ENCODE measurements around the gene SPNS1. TPM values are rescaled to one million over a fixed set of nuclear protein-coding genes. Genes with fewer than 3 reads are reported as not detected.
A peak's percentile ranks its signal among the peaks of the same experiment; 100 is the strongest.
"Not testable (repeated sequence)": the region's sequence is repeated elsewhere in the genome, so short reads cannot be mapped to it uniquely, and the experiment has no call there.

SPNS1 gene
- total RNA-seq, 1 donor from 2014 or later = 77.5 TPM

- peak; percentile 44 for TF ChIP-seq CTCF (IDR thresholded peaks at IDR 0.05)
- DNase-seq = peak; percentile 60
- Histone ChIP-seq H3K4me1 (peaks cover 33% of the 10 kb centered on the region), H3K27me3 (ENCODE audit: low read depth) (no peaks in the 10 kb centered on the region), H3K9me3 (no peaks in the 10 kb centered on the region), H3K36me3 (peaks cover 53% of the 10 kb centered on the region), H3K4me3 (no peak overlapping the region), H3K27ac (no peak overlapping the region)
- intact Hi-C loops (cut with DNase I) = no loop called here
- no peak for ATAC-seq
Measured at GRCh38 chr16:28977703-28978662, 3.4 kb downstream of the SPNS1 start.

GRCh38 chr16:28980330-28980729 lies 5.8 kb downstream of the SPNS1 start:
- intact Hi-C loops (cut with DNase I) = not testable (repeated sequence)

GRCh38 chr16:28980929-28981328 lies 6.4 kb downstream of the SPNS1 start:
- Histone ChIP-seq H3K4me1 (peaks cover 19% of the 10 kb centered on the region), H3K27ac (no peak overlapping the region), H3K36me3 (peaks cover 71% of the 10 kb centered on the region), H3K27me3 (ENCODE audit: low read depth) (no peaks in the 10 kb centered on the region), H3K9me3 (no peaks in the 10 kb centered on the region), H3K4me3 (no peak overlapping the region)
- no peak for TF ChIP-seq CTCF (IDR thresholded peaks at IDR 0.05)
- no peak for ATAC-seq
- intact Hi-C loops (cut with DNase I) = no loop called here
- DNase-seq = no peak

More at GRCh38 chr16:28980330-28980729, 5.8 kb downstream of the SPNS1 start:
- not testable (repeated sequence) for ATAC-seq; H3K4me3 ChIP-seq; H3K27ac ChIP-seq; DNase-seq; H3K27me3 ChIP-seq (ENCODE audit: low read depth); H3K9me3 ChIP-seq
- peaks cover 25% of the 10 kb centered on the region for H3K4me1 ChIP-seq
- H3K36me3 ChIP-seq = peaks cover 71% of the 10 kb centered on the region

GRCh38 chr16:28981517-28981916 lies 6.9 kb downstream of the SPNS1 start:
- ATAC-seq (no peak), DNase-seq (no peak)
- peak; percentile 39 for TF ChIP-seq CTCF (IDR thresholded peaks at IDR 0.05)
- intact Hi-C loops (cut with DNase I) = no loop called here
- H3K4me1 ChIP-seq = peaks cover 13% of the 10 kb centered on the region
- no peak overlapping the region for H3K4me3 ChIP-seq
- H3K27ac ChIP-seq = no peak overlapping the region
- no peaks in the 10 kb centered on the region for H3K9me3 ChIP-seq
- peaks cover 76% of the 10 kb centered on the region for H3K36me3 ChIP-seq
- H3K27me3 ChIP-seq (ENCODE audit: low read depth) = no peaks in the 10 kb centered on the region

GRCh38 chr16:28982418-28982817 lies 7.8 kb downstream of the SPNS1 start:
- ATAC-seq = no peak
- no peaks in the 10 kb centered on the region for H3K27me3 ChIP-seq (ENCODE audit: low read depth)
- TF ChIP-seq CTCF (IDR thresholded peaks at IDR 0.05) = no peak
- peaks cover 7% of the 10 kb centered on the region for H3K4me1 ChIP-seq
- no peak overlapping the region for H3K4me3 ChIP-seq
- H3K9me3 ChIP-seq = no peaks in the 10 kb centered on the region
- peaks cover 85% of the 10 kb centered on the region for H3K36me3 ChIP-seq
- no peak overlapping the region for H3K27ac ChIP-seq
- intact Hi-C loops (cut with DNase I) = no loop called here
- no peak for DNase-seq

- peaks cover 88% of the 10 kb centered on the region for H3K36me3 ChIP-seq
- peaks cover 2% of the 10 kb centered on the region for H3K4me1 ChIP-seq
- no peaks in the 10 kb centered on the region for H3K9me3 ChIP-seq
- intact Hi-C loops (cut with DNase I) = no loop called here
- ATAC-seq (no peak), DNase-seq (no peak)
- no peaks in the 10 kb centered on the region for H3K27me3 ChIP-seq (ENCODE audit: low read depth)
- H3K4me3 ChIP-seq = no peak overlapping the region
- no peak for TF ChIP-seq CTCF (IDR thresholded peaks at IDR 0.05)
- no peak overlapping the region for H3K27ac ChIP-seq
Measured at GRCh38 chr16:28982949-28983348, 8.4 kb downstream of the SPNS1 start.

All from lower lobe of right lung (tissue), 2 donors.